Measurements from ENCODE around the gene SLC44A3.

DNA sequence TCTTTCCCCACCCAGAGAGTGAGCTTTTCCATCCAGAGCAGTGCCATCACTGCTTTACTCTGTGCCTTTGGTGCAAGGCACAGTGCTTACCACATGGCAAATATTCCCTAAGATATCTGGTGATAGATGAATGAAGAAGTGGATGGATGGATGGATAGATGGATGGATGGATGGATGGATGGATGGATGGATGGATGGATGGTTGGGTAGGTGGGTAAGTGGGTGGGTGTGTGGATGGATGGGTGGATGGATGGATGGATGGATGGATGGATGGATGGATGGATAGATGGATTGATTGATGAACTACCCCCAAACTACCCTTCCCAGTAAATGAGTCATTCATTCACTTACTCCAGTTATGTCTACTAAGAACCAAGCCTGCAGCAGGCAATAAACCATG, 42.9 kb upstream of the SLC44A3 start:
- TF ChIP-seq, protein P1, sequence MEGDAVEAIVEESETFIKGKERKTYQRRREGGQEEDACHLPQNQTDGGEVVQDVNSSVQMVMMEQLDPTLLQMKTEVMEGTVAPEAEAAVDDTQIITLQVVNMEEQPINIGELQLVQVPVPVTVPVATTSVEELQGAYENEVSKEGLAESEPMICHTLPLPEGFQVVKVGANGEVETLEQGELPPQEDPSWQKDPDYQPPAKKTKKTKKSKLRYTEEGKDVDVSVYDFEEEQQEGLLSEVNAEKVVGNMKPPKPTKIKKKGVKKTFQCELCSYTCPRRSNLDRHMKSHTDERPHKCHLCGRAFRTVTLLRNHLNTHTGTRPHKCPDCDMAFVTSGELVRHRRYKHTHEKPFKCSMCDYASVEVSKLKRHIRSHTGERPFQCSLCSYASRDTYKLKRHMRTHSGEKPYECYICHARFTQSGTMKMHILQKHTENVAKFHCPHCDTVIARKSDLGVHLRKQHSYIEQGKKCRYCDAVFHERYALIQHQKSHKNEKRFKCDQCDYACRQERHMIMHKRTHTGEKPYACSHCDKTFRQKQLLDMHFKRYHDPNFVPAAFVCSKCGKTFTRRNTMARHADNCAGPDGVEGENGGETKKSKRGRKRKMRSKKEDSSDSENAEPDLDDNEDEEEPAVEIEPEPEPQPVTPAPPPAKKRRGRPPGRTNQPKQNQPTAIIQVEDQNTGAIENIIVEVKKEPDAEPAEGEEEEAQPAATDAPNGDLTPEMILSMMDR (IDR thresholded peaks at IDR 0.05 in 4 of 5, conservative IDR thresholded peaks at IDR 0.05 in 1 of 5) = no peak
- TF ChIP-seq POLR2A (IDR thresholded peaks at IDR 0.05) = no peak
